Raji (cell line): ENCODE data around the gene ATF6B.

Source experiments
- POLR2A ChIP-seq: IDR thresholded peaks from 2 replicates; pipeline ENCODE4 v1.6.1; 2011; ENCODE audit warnings: low read depth, low read length, control low read depth; ENCODE audit not compliant: insufficient read depth

The ATF6B gene

DNA sequence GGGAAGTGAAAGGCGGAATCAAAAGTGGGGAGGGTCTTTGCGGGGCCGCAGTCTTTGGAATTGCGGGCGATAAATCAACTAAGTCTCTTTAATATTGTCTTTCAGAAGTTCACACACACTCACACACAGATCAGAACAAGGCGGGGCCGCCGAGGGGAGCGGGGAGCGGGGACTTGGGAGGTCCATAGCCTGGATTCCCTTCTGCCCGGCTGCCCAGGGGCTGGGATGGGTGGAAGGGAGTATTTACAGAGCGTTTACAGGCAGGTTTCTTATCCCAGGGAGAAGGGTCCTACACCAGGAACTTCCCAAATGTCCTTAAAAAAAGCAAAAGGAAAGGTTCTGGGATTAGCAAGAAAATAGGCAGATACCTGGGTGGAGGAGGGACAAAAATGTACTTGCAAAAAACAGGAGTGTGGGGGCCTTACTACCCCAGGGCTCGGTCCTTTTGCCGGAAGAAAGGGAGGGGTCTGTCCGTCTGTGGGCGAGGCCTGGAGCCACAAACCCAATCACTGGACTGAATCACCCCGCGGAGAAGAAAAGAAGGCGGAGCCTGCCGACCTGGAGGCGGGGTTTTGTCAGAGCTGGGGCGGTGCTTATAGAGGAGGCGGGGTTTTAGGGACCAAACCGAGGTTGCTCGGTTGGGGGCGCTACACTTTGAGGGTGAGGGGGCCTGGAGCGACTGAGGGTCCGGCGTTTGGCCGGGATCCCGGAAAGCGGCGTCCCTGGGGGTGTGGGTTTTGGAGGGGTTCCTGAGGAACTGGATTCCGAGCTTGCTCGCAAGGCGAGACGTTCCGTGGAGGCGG lies 20.4 kb upstream of the ATF6B start:
- TF ChIP-seq POLR2A: no peak

DNA sequence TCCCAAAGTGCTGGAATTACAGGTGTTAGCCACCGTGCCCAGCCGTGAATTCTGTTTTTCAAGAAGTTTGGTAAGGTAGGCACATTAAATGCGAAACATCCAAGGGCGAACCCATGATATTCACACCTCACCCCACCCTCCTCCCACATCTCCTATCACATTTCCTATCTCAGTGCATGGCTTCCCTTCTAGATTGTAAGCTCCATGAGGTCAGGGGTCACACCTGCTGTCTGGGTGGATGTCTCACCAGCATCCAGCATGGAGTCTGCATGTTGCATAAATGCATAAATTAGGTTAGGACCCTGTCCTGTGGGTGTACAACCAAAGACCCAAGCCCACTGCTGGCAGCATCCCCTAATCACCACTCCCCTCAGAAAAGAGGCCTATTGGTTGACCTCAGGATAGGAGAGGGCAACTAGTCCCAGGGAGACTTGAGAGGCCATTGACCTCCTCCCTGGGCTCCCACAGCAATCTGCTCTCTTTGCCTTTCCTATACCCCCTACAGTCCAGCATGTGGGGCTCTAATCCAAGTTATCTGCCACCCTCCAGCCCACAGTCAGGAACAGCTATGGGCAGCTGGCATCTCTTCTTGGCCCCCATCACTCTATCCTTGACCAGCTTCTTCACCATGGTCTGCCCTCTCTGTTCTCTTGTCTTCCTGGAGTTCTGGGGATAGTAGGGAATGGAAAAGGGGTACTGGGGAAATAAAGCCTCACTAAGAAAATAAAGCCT lies 19.5 kb upstream of the ATF6B start:
- no peak for TF ChIP-seq POLR2A

DNA sequence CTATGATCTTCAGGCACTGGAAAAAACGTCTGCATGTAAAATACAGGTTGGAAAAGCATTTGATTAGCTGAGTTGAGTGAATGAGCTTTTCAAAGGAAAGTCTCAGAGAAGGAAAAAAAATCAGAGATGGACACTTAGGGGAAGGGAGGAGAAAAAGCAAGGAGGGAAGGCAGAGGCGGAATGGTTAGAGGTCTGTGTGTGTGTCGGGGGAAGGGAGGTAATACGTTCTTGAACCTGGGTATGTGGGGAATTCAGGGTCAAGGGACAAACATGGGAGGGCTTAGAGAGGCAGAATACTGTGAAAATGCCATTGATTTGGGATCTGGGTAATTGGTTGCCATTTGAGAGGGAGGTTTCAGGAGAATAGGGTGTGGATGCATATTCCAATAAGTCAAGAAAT lies 18.6 kb upstream of the ATF6B start:
- no peak for TF ChIP-seq POLR2A

DNA sequence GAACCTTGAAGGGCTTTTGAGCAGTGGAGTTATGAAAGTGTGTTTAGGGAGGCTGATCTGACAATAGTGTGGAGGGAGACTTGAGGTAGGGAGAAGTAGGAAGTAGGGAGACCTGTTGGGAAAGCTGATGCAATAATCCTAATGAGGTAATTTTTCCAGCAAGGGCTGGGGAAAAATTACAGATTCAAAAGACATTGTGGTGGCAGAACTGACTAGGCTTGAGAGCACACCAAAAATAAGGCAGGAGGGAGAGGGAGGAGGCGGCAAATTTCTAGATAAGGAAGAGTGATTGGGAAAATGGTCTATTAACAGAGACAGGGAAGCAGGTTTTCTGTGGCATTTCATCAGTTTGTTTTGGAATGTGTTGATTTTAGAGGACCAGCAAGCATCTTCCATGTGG lies 18.2 kb upstream of the ATF6B start:
- TF ChIP-seq POLR2A: no peak

DNA sequence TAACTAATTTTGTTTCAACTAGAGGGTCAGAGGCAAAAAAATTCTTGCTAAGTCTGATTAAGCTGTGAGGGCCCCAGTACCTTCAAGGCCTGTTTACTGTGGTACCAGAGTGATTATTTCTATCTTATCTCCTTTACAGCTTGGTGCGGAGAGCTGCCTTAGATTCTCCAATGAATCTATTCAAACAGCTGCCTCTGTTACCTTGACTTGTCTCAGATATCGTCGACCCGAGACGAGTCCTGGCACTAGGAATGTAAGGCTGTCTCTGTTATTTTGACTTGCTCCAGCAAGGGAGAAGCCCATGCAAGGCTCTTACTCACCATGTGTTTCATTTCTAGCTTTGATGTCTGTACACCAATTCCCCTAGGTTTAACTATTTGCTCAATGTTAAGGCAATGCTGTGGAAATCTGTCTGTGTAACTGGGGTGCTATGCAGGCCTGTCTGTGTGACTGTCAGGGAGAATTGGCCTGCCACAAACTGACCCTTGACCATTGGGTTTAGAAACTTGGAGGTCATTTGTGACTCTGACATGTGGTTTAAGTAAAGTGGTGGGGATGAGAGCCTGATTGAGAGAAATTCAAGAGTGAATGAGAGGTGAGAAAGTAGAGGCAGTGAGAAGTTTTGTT lies 12.5 kb upstream of the ATF6B start:
- no peak for TF ChIP-seq POLR2A

DNA sequence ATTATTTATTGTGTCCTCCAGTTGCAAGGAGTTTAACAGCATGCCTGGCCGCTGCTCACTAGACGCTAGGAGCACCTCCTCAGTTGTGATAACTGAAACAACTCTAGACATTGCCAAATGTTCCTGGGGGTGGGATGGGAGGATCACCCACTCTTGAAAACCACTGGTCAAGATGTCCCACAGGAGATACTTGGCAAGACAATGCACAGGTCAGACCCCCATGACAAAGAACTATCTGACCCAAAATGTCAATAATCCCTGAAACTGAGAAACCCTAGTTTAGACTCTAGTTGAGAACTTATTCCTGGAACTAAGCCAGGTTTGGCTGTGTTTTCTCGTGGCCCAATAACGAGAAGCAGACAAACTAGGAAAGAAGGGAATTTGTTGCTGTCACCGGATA lies 11.5 kb upstream of the ATF6B start:
- TF ChIP-seq POLR2A: no peak

DNA sequence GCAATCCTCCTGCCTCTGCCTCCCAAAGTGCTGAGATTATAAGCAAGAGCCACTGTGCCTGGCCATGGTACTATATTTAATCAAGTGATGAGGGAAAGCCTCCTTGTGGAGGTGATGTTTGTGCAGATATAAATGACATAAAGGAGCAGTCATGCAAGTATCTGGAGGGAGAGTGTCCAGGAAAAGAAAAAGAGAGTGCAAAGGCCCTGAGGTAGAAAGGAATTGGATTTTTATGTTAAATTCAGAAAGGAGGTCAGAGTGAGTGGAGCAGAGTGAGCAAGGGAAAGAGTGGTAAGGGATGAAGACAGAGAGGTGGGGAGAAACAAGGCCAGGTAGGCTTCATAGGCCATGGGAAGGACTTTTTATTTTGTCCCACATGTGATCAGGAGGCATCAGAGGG lies 9.4 kb upstream of the ATF6B start:
- no peak for TF ChIP-seq POLR2A

DNA sequence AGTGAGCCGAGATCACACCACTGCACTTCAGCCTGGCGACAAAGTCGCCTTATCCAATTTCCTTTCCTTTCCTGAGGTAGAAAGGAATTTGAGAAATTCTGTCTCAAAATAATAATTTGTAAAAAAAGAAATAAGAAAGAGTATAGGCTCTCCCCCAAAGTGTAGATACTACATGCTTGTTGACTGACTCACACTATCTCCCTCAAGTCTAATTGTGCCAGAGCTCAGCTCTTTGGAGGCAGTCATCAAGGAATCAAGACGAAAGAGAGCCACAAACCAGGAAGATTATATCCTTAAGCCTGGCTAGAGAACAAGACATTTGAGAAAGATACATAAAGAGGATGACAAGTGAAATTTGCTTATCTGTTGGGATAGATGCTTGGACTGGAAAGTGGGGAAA lies 5.7 kb upstream of the ATF6B start:
- TF ChIP-seq POLR2A: no peak

DNA sequence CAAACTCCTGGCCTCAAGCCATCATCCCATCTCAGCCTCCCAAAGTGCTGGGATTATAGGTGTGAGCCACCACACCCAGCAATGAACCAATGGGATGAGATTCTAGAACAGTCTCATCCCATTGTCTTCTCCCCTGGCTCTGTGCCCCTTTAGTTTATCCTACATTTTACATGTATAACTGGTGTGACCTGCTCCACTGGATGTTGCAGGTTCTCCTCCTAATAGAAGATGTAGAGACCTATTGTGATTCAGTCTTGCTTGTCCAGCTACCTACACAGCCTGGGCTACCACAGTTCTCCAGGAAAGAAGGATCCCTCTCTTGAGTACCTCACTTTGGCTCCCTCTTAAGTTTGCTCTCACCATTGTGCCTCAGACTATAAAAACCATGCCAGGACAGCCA lies 4.1 kb upstream of the ATF6B start:
- no peak for TF ChIP-seq POLR2A

DNA sequence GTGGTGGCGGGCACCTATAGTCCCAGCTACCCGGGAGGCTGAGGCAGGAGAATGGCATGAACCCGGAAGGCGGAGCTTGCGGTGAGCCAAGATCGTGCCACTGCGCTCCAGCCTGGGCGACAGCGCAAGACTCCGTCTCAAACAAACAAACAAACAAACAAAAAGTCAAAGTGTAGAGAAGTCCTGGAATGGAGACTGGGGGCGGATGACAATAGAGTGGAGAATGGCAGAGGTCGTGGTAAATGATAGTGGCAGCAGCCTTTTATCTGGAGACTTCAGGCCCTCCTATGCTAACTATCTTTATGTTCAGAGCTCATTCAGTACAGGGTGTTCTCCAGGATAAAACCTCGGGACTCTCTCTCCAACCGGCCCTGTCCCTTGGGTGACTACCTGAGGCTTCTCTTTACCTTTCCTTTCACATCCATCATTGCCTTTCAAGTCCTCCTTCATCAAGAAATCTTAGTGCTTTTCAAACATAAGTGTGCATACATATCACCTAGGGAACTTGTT lies 3.4 kb upstream of the ATF6B start:
- TF ChIP-seq POLR2A: no peak

DNA sequence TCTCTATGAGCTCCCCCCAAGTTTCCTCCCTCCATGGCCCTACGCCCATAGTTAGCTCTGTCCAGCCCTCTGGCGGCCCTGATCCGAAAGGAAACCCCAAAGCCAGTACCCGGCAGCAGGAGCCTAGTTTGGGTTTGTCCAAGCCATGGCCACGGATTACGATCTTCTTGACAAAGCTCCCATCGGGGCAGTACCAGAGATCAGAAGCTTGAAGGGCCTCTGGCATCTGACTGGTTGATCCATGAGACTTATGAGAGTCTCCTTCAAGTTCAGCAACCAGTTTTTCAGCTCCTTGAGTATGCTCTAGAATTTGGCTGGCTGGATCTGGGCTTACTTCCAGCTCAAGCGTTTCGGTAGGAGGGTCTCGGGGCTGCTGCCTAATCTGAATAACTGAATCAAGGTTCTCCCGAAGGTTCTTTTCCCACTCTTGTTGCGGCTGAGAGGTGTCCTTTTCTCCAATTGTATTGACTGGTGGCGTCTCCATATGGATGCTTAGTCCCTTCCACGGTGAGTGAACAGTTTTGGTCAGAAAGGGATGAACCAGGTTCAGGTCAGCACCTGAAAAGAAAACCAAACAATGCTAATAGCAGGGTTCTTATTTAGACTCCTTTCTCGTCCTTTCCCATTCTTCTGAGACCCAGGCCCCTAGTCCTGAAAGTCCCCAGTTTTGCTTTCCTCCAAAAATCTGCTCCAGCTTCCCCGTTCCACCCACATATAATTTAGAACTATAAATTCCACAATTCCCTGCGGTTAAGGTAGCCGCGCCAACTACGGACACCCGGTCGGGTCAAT lies 1.4 kb upstream of the ATF6B start:
- TF ChIP-seq POLR2A: no peak

DNA sequence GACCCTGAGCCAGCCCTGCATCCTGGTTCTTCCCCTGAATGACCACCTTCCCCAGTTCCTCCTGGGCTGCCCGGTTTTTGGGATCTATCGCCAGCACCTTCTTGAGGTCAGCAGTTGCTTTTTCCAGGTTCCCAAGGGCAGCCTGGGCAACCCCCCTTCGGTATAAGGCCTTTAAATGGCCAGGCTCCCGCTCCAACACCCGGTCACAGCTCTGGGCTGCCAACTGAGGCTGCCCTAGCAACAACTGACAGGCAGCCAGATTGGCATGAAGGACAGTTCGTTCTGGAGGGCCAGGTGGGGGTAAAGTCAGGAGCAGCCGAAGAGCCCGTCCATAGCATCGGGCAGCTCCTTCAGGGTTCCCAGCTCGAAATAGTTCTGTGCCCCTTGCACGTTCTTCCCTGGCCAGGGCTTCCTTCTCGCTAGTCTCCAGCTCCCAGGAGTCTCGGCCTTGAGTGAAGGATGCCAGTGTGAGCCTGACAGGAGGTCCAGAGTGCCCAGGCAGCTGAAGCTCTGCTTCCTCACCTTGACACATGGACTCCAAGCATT lies 778 bp upstream of the ATF6B start:
- no peak for TF ChIP-seq POLR2A

DNA sequence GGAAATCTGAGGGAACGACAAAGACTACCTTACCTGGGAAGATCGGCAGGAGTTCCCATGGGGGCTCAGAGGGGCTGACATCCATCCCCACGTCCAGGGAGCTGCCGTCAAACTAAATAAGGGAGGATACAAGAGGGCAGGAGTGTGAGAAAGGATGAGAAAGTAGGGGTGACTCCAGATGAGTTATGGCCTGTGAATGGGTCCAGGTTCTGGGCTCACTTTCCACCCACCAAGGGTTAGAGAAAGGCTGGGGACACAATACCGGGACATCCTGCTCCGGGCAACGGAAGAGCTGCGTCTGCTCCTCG lies 683 bp downstream of the ATF6B start:
- TF ChIP-seq POLR2A: no peak

DNA sequence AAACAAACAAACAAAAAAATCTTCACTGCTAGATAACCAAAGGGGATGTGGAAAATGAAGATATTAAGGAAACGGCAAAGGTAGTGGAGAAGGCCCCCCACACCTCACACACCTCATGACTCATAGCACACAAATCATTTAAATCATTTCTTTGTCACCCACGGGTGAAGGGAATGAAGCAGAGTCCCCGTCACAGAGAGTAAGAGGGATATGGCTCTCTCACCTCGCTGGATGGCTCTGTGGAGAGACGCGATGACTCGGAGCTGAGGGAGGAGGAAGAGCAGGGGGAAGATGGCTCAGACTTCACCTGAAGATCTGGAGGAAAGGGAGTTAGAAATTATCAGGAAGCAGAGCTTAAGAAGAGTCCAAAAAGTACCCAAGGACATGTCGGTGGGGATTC lies 1.2 kb downstream of the ATF6B start:
- TF ChIP-seq POLR2A: no peak

DNA sequence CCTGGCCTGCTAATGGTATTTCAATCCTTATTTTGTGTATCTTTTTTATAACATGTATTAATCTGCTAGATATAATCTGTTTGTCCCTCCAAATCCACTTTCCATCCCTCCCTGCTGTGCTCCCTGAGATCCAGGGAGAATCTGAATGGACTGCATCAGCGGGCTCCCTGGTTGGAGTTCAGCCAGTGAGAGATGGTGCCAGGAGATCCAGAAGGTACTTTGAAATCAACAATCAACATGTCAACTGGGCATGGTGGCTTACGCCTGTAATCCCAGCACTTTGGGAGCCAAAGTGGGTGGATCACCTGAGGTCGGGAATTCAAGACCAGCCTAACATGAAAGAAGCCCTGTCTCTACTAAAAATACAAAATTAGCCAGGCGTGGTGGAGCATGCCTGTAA lies 4.4 kb downstream of the ATF6B start:
- TF ChIP-seq POLR2A: no peak

DNA sequence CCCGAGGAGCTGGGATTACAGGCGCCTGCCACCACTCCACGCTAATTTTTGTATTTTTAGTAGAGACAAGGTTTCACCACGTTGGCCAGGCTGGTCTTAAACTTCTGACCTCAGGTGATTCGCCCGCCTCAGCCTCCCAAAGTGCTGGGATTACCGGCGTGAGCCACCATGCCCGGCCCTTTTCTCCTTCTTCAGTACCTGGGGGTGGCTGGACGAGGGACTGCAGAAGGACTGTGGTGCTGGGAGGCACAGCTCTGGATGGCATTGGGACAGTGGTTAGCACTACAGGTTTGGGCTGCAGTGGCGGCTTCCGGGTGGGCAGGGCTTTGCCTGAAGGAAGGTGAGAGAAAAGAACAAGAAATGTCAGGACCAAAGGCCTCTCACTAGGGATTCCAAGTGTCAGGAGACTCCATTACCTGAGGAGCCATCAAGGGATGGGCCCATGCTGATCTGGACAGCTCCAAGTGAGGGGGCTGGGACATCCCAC lies 7.4 kb downstream of the ATF6B start:
- no peak for TF ChIP-seq POLR2A
